ENCODE results near the gene RHEBL1.

The RHEBL1 gene

DNA sequence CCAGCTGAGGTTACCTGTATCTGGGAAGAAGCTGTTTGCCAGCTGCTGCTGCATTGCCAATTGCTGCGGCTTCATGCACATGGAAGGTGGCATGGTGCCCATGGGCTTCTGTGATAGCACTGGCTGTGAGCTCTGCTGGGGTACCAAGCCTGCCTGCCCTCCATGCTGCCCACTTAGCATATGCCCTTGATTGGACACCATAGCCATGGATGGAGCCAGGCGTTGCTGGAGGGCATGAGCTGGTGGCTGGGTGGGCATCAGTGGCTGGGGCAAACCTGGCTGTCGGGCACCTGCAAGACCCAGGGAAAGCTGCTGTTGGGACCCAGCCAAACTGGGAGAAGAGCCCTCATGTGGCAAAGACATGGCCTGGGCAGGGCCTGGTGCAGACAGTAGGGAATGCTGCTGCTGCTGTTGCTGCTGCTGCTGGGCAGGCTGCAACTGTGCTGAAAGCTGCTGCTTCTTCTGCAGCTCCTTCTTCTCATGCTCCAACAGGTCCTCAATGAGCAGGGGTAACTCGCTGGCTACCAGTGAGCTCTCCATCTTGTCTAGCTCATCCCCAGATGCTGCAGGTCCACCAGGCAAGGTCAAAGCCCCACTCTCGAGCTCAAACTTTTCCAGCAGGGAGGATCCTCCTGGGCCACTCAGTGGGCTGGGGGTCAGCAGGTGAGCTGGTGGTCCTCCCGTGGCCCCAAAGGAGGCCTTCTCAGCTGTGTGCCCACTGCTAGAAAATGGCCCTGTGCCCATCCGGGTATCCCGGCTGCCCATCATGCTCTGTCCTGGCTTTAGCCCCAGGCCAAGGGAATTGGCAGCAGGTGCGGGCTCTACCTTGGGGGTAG is 32.5 kb downstream of the RHEBL1 start:
- DNase-seq (ENCODE audit: low read depth) = no peak

DNA sequence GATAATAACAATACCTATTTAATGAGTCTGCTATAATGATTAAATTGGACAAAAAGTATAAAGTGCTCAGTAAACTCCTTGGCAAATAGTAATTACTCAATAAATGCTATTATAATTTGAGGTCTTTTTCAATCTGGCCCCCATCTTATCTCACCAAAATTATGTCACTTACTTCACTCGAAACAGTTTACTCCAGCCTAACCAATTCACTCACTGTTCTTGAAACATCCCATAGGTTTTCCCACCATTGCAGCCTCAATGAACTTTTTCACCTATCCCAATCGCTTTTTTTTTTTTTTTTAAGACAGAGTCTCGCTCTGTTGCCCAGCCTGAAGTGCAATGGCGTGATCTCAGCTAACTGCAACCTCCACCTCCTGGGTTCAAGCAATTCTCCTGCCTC is 33.8 kb downstream of the RHEBL1 start:
- DNase-seq (ENCODE audit: low read depth) = no peak

DNA sequence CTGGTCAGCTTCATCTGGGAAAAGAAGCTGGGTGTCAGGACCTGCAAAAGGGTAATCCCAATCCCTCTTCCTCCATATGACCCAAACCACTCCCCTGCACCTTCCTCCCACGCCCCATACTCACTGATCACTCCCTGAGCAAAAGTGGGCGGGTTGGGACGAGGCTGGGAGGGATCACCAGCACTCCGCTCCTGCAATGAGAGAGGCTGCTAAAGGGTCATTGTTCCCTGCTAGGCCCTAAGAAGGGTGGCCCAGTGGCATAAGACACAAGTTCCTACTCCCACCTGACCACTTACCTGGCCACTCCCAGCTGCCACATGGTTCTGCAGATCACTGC is 35.5 kb downstream of the RHEBL1 start:
- no peak for DNase-seq (ENCODE audit: low read depth)

DNA sequence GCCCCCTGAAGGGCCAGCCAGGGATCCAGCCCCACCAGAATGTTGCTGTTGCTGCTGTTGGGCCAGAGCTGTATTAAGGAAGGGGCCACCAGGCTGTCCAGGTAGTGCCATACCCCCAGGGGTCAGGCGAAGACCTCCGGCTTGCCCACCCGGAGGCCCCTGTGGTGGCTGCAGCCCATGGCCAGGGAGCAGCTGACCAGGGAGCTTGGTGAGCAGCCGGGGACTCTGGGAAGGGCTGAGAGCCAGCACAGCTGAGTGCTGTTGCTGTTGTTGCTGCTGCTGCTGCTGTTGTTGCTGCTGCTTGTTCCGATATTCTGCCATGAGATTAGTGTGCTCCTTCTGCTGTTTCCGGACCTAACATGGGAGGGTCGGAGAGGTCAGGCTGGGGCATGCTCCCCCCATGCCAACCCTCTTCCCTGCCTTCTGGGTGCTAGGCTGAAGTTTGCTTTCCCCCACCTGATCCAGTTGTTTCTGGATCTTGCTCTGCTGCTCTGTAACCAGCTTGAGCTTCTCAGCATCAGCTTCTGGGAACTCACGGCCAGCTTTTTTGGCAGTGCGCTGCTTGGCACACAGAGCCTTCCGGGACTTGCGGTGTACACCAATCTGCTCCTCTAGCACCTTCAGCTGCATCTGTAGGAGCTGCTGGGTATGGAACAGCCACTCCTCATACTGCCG is 36.0 kb downstream of the RHEBL1 start:
- DNase-seq (ENCODE audit: low read depth) = no peak

DNA sequence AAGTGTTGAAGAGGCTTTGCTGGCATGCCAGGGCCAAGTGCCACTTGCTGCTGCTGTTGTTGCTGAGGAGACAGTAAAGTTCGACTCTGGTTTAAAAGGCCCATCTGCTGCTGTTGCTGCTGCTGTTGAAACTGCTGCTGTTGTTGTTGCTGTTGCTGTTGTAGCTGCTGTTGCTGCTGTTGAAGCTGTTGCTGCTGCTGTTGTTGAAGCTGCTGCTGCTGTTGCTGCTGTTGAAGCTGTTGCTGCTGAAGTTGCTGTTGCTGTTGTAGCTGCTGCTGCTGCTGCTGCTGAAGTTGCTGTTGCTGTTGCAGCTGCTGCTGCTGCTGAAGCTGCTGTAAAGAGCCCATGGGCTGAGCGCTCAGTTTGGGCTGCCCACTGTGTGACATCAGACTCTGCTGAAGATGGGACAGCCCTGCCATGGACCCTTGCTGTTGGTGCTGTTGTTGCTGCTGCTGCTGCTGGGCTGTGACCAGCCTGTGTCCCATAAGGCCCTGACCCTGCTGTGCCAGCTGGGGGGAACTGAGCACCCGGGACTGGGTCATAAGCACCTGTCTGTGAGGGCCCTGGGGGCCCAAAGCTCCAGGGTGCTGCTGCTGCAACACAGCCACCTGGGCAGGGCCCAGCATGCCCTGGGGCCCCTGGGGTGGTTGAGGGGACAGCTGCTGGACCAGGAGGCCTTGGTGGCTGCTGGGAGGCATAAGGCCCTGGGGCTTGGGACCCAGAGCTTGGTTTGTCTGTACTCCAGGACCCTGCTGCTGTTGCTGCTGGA is 36.9 kb downstream of the RHEBL1 start:
- DNase-seq (ENCODE audit: low read depth) = no peak

DNA sequence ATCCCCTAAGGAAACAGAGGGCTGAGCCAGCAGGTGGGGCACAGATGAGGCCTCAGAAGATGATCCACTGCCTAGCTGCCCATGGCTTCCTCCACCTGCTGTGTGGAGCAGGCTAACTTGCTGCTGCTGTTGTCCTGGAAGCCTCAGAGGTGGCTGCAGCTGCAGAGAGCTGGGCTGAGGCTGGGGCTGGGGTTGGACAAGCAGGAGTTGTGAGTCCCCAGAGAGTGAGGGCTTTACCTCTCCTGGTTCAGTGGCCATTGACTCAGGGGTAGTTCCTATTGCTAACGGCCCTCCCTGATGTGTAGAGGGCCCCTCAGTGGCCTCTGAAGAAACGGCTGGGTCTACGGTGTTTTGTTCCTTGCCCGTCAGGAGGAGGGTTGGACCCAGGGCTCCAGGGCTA is 37.5 kb downstream of the RHEBL1 start:
- no peak for DNase-seq (ENCODE audit: low read depth)

DNA sequence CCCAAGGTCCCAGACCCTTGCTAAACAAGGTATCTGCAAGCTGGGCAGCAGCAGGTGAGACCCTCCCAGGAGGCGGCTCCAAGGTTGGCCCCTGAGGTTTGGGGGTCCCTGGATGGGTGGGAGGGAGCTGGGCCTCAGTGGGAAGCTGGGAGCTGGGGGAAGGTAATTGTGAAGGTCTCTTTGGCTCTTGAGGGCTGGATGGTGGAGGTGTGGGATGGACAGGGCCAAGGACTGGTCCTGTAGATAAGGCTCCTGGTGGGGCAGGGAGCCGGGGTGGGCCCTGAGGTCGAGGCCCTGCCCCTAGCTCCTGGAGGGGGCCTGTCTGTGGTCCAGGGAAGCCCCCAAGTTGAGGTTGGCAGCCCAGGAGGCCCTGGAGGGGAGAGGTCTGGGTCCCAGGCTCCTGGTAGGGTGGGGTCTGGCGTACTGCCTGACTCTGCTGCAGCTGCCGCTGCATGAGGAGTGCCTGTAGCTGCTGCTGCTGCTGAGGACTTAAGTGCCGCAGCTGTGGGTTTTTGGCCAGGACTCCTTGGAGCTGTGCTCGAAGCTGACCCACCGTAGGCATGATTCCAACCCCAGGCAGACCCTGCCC is 38.1 kb downstream of the RHEBL1 start:
- no peak for DNase-seq (ENCODE audit: low read depth)

DNA sequence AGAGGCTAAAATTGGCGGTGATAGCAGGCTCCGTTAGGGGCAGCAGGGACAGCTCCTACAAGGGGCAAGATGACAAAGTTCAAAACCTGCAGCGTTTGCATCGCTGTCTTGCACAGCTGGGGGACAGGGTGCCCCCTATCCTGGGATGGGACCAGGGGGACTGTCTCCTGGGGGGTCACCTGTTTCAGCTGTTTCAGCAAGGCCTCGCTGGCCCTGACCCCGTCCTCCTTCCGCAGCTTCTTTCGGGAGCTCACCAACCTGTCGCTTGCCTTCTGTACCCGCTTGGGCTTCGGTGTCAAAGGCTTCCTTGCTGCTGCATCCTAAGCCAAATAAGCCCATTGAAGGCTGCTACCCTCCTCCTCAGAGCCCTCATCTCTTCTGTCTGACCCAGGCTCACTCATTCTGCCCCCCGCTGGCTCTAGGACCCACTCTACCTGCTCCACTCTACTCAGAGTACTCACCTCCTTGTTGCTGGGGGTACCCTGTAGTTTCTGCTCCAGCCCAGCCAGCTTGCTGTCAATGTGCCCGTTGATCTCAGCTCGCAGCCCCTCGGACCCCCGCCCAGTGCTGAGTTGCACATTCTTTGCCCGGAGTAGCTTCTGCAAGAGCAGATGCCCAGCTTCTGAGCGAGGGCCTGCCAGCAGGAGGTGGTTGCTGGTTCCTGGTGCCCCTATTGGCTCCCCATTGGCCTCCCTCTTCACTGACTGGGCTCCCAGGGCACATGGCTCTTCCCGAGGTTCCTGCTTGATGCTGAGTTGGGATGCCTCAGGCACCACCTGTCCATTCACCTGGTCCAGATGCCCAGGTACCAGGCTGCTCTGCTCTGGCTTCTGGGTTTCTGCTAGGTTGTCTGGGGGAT is 38.8 kb downstream of the RHEBL1 start:
- DNase-seq (ENCODE audit: low read depth) = no peak

DNA sequence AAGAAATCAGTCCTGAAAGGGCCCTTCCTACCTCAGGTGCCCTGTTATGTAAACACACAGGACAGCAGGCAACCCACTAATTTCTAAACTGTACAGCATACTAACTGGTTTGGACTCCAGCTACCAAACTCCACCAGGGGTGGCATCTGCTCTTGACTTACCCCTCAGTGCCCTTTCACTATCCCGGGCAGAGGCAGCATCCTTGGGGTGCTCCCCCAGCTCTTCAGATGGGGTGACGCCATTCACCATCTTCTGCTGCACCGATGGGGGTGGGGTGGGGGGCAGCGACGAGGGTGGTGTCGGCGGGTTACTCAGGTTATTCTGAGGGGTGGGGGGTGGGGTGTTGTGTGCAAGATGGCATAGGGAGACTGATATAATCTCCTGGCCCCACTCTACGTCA is 39.7 kb downstream of the RHEBL1 start:
- no peak for DNase-seq (ENCODE audit: low read depth)

DNA sequence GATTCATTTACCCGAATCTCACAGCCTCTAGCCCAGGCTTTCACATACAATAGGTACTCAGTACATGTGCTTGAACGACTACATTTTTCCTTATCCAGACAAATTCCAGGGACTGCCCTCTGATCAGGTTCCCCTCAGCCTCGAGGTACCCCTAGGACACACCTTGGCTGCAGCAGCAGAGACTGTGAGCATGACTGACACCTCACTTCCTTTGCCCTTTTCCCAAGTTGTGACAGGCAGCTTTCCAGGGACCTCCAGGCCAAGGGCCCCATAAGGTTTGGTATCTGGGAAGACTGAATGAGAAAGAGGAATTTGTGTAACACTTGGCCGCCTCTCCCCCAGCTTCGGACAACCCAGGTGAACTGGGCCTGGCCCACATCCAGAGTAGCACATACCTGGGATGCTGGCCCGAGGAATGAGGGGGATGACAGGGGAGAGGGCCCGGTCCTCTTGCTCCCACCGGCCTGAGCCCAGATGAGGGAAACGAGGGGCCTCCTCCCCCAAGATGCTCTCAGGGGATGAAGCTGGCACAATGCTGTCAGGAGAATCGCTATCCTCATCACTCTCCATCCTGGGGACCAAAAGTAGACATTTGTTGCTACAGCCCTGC is 41.0 kb downstream of the RHEBL1 start:
- no peak for DNase-seq (ENCODE audit: low read depth)

DNA sequence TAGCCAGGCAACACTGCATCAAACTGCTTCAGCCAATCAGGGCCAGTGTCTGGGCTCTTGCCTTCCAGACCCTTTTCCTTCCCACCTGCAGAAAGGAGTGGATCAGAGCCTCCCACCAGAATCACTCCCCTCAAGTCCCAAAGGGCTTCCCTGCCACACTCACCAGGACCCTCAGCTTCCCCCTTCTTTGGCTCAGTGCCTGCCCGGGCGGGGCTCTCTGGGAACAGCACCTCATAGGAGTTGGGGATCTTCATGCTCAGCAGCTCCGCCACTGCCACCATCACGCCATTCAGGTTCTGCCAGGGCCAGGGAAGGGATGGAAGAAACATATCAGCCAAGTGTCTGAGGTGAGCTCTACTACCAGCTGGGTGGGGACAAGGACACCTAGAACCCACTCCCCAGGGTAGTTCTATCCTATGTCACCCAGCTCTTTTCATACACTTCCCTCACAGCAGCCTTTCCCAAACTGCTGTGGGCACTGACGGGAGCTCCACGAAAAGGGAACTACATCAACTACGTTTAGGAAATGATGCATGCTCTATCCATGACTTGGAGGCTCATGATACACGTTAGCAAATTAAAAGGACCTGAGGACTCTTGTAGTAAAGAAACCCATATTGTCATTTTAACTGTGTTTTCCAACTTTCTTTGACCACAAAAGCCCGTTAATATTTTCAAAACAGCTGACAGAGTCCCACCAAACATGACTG is 41.8 kb downstream of the RHEBL1 start:
- DNase-seq (ENCODE audit: low read depth) = no peak

DNA sequence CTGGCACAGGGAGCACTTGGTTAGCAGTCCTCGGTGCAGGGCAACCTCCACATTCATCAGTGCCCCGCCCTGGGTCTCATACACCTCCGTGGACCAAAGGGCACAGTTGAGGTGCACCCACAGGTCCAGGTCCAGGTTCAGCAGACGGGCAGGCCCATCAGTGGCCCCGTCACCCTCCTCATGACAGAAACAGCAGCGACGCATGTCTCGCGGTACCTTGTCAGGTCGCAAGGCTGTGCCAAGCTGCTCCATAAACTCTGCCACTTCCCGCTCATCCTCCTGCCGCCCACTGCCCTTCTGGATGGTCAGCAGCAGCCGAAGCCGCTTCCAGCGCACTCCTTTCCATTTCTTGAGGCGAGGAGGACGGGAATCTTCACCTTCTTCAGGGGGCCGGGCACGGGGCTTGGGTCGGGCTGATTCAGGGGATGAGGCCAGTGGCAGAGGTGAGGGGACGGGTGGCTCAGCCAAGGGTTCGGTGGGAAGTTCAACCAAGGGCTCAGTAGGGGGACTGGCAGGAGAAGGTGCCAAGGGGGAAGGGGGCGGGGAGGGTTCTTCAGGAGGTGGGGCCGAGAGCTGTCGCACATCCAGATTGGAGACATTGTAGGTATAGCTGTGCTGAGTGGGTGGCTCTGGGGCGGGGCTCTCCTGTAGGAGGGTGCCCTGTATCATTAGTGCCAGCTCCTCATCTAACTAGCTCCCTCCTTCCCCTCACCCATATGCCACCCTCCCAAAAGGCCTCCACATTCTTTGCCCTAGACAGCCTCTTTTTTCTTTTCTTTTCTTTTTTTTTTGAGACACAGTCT is 42.9 kb downstream of the RHEBL1 start:
- DNase-seq (ENCODE audit: low read depth) = no peak

DNA sequence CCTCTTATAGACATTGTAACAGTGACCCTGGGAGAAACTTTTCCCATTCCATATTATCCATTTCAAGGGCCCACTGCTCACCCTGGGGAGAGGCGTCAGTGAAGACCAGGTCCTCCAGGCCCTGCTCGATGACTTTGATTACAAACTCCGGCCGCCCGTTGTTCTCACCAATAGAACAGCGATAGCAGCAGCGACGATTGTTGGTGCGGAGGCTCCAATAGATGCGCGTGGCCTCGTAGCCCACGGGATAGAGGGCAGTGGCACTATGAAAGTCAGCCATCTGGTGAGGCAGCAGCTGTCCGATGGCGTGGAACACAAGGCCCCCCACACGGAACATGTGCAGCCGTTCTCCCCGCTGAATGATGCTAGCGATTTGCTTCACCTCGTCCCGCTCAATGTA is 43.7 kb downstream of the RHEBL1 start:
- DNase-seq (ENCODE audit: low read depth) = no peak

DNA sequence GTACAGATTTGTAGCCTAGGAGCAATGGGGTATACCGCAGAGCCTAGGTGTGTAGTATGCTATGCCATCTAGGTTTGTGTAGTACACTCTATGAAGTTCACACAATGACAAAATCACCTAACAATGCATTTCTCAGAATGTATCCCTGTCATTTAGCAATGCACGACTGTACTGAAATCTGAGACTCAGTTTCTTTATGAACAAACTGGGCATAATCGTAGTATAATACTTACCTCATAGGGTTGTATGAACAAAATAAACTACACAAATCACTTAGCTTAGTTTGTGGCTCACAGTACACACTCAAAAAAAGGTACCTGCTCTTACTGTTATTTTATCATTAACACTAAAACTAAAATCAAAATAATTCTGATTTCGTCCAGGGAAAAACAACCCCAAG is 44.3 kb downstream of the RHEBL1 start:
- no peak for DNase-seq (ENCODE audit: low read depth)

DNA sequence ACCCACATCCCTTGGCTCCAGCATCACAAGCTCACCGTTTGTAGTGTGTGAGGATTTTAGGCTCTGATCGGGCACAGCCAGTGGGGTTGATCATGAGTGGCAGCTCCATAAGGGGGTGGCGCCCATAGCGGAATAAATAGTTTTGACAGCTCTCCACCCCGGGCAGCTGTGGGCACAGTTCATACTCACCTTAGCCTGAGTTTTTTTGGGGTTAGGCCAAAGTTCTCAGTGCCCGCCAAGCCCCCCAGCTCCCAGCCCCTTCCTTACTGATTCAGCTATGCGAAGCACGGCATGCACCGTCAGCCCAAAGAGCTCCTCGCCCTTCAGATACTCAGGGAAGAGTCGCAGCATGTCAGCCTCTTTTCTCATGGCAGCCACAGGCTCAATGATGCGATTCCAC is 45.2 kb downstream of the RHEBL1 start:
- no peak for DNase-seq (ENCODE audit: low read depth)

DNA sequence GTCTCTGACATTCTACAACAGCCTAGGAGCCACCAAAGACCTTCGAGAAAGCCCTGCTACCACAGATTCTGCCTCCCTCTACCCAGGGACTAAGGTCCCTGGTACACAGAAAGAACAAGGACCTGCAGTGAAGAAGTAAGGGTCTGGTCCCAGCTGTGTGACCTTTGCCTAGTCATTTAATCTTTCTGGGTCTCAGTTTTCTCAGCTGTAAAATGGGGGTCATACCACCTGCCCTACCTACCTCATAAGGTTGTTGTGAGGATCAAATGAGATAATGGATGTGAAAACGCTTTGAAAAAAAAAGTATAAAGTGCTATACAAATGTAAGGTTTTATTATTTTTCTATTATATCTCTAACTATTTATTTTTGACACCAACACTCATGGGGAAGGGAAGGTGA is 46.0 kb downstream of the RHEBL1 start:
- DNase-seq (ENCODE audit: low read depth) = no peak

DNA sequence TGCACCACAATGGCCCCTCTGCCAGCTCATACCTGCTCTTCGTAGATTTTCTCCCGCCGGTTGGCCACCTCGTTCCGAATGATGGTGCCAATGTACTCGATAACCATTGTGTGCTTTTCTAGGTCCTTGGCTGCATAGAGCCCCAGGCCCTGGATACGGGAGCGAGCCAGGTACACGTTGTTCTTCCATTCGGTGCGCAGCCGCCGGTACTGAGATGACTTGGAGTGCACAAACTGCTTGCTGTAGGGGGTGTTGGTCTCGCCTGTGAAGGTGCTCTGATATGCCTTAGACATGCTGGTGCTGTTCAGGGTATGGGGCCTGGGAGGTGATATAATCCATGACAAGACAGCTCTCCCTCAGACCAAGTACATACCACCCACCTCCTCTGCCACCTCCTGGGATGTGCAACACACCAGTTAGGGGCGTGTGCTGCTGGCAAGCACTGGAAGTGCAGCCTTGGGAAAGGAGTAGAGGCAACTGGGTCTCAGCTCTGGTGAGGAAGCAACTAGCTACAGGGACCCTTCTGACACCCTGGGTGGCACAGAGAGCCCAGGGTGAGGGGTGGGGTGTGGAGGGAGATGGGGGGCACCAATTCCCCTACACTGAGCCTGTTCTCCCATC is 47.1 kb downstream of the RHEBL1 start:
- no peak for DNase-seq (ENCODE audit: low read depth)

DNA sequence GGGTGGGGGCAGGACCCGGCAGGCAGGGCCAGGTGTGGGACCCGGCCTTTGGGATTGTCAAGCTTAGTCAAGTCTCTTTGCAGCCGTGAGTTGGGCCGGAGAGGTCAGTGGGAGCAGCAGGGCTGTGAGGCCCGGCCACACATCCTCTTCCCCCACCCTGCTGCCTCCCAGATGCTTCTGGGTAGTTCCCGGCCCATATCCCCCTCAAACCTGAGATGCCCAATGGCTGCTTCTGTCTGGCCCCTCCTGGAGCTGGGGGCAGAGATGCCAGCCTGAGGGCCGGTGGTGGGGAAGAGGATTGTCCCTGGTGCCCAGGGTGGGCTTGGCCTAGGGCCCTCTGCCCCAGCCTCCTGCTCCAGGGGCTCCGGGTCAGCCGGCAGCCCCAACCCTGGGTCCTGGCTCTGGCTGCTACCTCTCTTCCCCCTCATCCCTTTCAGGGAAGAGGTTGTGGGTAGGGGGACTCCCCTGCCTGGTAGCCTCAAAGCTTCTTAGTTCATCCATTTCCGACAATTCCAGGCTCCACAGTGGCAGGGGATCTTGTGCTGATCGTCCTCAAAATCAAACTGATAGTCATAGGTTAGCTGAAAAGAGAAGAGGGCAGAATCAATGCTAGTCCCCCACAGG is 48.4 kb downstream of the RHEBL1 start:
- DNase-seq (ENCODE audit: low read depth) = no peak

DNA sequence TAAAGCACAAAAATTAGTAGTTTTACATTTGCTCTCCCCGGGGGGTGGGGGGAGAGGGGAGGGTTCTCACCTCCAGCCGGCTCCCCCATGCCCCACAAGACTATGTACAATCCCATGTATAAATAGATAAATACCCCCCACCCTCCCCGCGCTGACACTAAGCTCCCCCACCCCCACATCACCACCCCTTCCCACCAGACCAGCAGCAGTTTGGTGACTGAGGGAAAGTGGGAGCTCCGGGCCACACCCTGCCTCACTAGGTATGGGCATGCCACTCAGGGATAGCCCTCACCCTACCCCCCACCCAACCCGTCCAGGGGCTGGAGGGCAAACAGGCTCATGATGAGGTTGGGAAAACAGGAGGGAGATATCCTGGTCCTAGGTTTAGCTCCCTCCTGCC is 49.3 kb downstream of the RHEBL1 start:
- DNase-seq (ENCODE audit: low read depth) = no peak
